ENCODE results near the gene PCSK1N. TPM values are rescaled to one million over a fixed set of nuclear protein-coding genes. Genes with fewer than 3 reads are reported as not detected.

The PCSK1N gene
- total RNA-seq, 4 donors from 2014 or later = 0.44 to 2.3 (median 1.3) TPM; not detected in 1

GRCh38 chrX:48818866-48819265 is 16.5 kb downstream of the PCSK1N start:
- no peaks in the 10 kb centered on the region for H3K4me1 ChIP-seq
- intact Hi-C loops (cut with DNase I) = no loop called here
- no peak for DNase-seq
- no peaks in the 10 kb centered on the region for H3K27me3 ChIP-seq
- no peak for TF ChIP-seq POLR2A (IDR thresholded peaks at IDR 0.05)
- TF ChIP-seq CTCF (IDR thresholded peaks at IDR 0.05) = no peak
- WGBS, 2 donors = 80% methylated on average over 1 of the region's 4 CpGs; no CpG with 5 or more reads in 1 of the 2 donors
- H3K4me3 ChIP-seq = no peak overlapping the region
- H3K27ac ChIP-seq = no peak overlapping the region
- H3K36me3 ChIP-seq = peaks cover 0 to 88% (median 0%) of the 10 kb centered on the region in 3 donors
- no peaks in the 10 kb centered on the region for H3K9me3 ChIP-seq

GRCh38 chrX:48818098-48818497 is 17.3 kb downstream of the PCSK1N start:
- no peaks in the 10 kb centered on the region for H3K27me3 ChIP-seq
- 89 to 100% methylated on average over 2 to 7 of the region's 16 CpGs for WGBS, 2 donors
- H3K27ac ChIP-seq = no peak overlapping the region
- H3K9me3 ChIP-seq = no peaks in the 10 kb centered on the region
- peaks cover 0 to 80% (median 0%) of the 10 kb centered on the region in 3 donors for H3K36me3 ChIP-seq
- H3K4me1 ChIP-seq = no peaks in the 10 kb centered on the region
- no peak for TF ChIP-seq CTCF (IDR thresholded peaks at IDR 0.05)
- no peak for TF ChIP-seq POLR2A (IDR thresholded peaks at IDR 0.05)
- no peak for DNase-seq
- H3K4me3 ChIP-seq = no peak overlapping the region
- intact Hi-C loops (cut with DNase I) = no loop called here

- no CpG with 5 or more reads among the region's 18 CpGs for whole genome bisulfite sequencing, 2 donors
- no peak for TF ChIP-seq POLR2A (IDR thresholded peaks at IDR 0.05)
- TF ChIP-seq CTCF (IDR thresholded peaks at IDR 0.05) = no peak
- Histone ChIP-seq H3K4me3 (no peak overlapping the region), H3K36me3 (peaks cover 0 to 76% (median 0%) of the 10 kb centered on the region in 3 donors), H3K27me3 (no peaks in the 10 kb centered on the region), H3K9me3 (no peaks in the 10 kb centered on the region), H3K27ac (no peak overlapping the region), H3K4me1 (no peaks in the 10 kb centered on the region)
- intact Hi-C loops (cut with DNase I) = no loop called here
- no peak for DNase-seq
Measured at GRCh38 chrX:48816014-48816810, 19.2 kb downstream of the PCSK1N start.

- no peak overlapping the region for H3K27ac ChIP-seq
- DNase-seq = no peak
- no peak overlapping the region for H3K4me3 ChIP-seq
- WGBS, 2 donors = 100% methylated on average over 1 of the region's 8 CpGs
- no peaks in the 10 kb centered on the region for H3K9me3 ChIP-seq
- intact Hi-C loops (cut with DNase I) = no loop called here
- no peaks in the 10 kb centered on the region for H3K27me3 ChIP-seq
- no peaks in the 10 kb centered on the region for H3K4me1 ChIP-seq
- no peak for TF ChIP-seq CTCF (IDR thresholded peaks at IDR 0.05)
- TF ChIP-seq POLR2A (IDR thresholded peaks at IDR 0.05) = no peak
- peaks cover 0 to 75% (median 0%) of the 10 kb centered on the region in 3 donors for H3K36me3 ChIP-seq
Measured at GRCh38 chrX:48815266-48815665, 20.1 kb downstream of the PCSK1N start.

GRCh38 chrX:48814722-48815121 is 20.7 kb downstream of the PCSK1N start:
- Histone ChIP-seq H3K27me3 (no peaks in the 10 kb centered on the region), H3K4me3 (no peak overlapping the region), H3K9me3 (no peaks in the 10 kb centered on the region), H3K4me1 (no peaks in the 10 kb centered on the region), H3K27ac (no peak overlapping the region), H3K36me3 (peaks cover 0 to 69% (median 0%) of the 10 kb centered on the region in 3 donors)
- TF ChIP-seq CTCF (IDR thresholded peaks at IDR 0.05) (no peak), POLR2A (IDR thresholded peaks at IDR 0.05) (no peak)
- DNase-seq = no peak
- intact Hi-C loops (cut with DNase I) = no loop called here
- WGBS, 2 donors = 60% methylated on average over 1 of the region's 8 CpGs; no CpG with 5 or more reads in 1 of the 2 donors

Measured in esophagus squamous epithelium (tissue), 5 donors.